ENCODE results near the gene CEP85. TPM values are rescaled to one million over a fixed set of nuclear protein-coding genes. Genes with fewer than 3 reads are reported as not detected.

CEP85 gene
- total and polyA plus RNA-seq, 2 donors, result 9.7 to 18.7 TPM

DNA sequence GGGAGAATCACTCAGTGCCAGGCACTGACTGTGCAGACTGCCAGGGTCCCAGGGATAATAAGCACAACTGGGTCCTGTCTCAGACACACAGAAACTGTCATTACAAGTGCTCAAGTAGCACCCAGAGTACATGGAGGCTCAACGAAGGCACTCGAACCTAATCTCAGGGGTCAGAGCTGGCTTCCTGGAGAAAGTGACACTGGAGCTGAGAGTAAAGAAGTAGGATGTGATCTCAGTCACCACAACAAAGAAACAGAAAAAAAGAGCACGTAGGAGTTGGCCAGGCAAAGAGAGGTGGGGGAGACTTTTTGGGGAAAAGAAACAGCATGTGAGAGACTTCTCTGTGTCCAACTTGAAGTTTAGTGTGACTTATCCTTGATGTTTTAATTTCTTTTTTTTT is 42.3 kb upstream of the CEP85 start:
- WGBS, result 7% methylated on average over 3 of the region's 3 CpGs
- DNase-seq (ENCODE audit: low read depth in 6 of 9, low spot score in 9 of 9), result peak in 1 of 9 donors; percentile 29
- Histone ChIP-seq H3K27ac (ENCODE audit: low read depth in 1 of 2, low read length in 1 of 2) (no peak overlapping the region), H3K9me3 (ENCODE audit: control insufficient read depth in 2 of 2, insufficient read depth in 1 of 2, low read length in 1 of 2) (no peaks in the 10 kb centered on the region), H3K4me1 (ENCODE audit: control insufficient read depth in 2 of 2, insufficient read depth in 2 of 2, low read length in 2 of 2) (peaks cover 0 to 6% of the 10 kb centered on the region in 2 donors), H3K4me3 (ENCODE audit: low read length in 2 of 2) (no peak overlapping the region), H3K36me3 (ENCODE audit: control insufficient read depth in 2 of 2, insufficient read depth in 2 of 2, low read length in 1 of 2) (no peaks in the 10 kb centered on the region), H3K27me3 (ENCODE audit: control insufficient read depth in 2 of 2, insufficient read depth in 1 of 2, low read length in 1 of 2) (no peaks in the 10 kb centered on the region)

DNA sequence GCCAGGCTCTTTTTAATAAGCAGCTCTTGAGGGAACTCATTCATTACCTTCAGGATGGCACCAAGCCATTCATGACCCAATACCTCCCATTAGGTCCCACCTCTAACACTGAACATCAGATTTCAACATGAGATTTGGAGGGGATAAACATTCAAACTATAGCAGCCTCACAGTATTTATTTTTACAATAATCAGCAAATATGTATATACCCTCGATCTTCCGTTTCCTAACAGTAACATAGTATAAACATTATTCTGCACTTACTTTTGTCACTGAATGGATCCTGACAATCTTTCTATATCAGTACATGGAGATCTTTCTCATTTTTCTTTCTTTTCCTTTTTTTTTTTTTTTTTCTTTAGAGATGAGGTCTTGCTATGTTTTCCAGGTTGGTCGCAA is 38.2 kb upstream of the CEP85 start:
- Histone ChIP-seq H3K4me1 (ENCODE audit: control insufficient read depth in 2 of 2, insufficient read depth in 2 of 2, low read length in 2 of 2) (peaks cover under 1 to 10% of the 10 kb centered on the region in 2 donors), H3K27ac (ENCODE audit: low read depth in 1 of 2, low read length in 1 of 2) (no peak overlapping the region), H3K27me3 (ENCODE audit: control insufficient read depth in 2 of 2, insufficient read depth in 1 of 2, low read length in 1 of 2) (no peaks in the 10 kb centered on the region), H3K4me3 (ENCODE audit: low read length in 2 of 2) (no peak overlapping the region), H3K9me3 (ENCODE audit: control insufficient read depth in 2 of 2, insufficient read depth in 1 of 2, low read length in 1 of 2) (peaks cover 0 to under 1% of the 10 kb centered on the region in 2 donors), H3K36me3 (ENCODE audit: control insufficient read depth in 2 of 2, insufficient read depth in 2 of 2, low read length in 1 of 2) (no peaks in the 10 kb centered on the region)
- WGBS, result 98% methylated on average over 3 of the region's 3 CpGs
- no peak for DNase-seq (ENCODE audit: low read depth in 6 of 9, low spot score in 9 of 9)

DNA sequence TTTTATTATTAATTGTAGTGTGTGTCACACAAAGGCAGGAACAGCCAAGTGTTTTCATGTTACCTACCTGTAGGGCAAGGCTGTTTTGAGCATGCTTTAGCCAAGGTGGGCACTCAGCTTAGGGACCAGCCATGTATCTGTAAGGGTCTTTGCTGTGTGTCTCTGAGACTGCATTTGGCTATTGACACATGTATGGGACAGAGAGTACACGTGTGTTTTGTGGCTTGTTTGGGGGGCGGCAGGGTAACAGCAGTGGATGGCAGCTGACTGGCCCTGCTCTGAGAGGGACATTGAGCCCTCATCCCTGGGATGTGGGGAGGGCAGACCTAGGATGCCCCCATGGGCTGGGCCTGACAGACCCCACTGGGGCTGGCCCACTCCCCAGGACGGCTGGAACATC is 36.7 kb upstream of the CEP85 start:
- Histone ChIP-seq H3K4me3 (ENCODE audit: low read length in 2 of 2) (no peak overlapping the region), H3K4me1 (ENCODE audit: control insufficient read depth in 2 of 2, insufficient read depth in 2 of 2, low read length in 2 of 2) (peaks cover 13 to 19% of the 10 kb centered on the region in 2 donors), H3K27me3 (ENCODE audit: control insufficient read depth in 2 of 2, insufficient read depth in 1 of 2, low read length in 1 of 2) (no peaks in the 10 kb centered on the region), H3K9me3 (ENCODE audit: control insufficient read depth in 2 of 2, insufficient read depth in 1 of 2, low read length in 1 of 2) (peaks cover 0 to 3% of the 10 kb centered on the region in 2 donors), H3K27ac (ENCODE audit: low read depth in 1 of 2, low read length in 1 of 2) (no peak overlapping the region), H3K36me3 (ENCODE audit: control insufficient read depth in 2 of 2, insufficient read depth in 2 of 2, low read length in 1 of 2) (no peaks in the 10 kb centered on the region)
- WGBS, result 92% methylated on average over 3 of the region's 3 CpGs
- no peak for DNase-seq (ENCODE audit: low read depth in 6 of 9, low spot score in 9 of 9)

DNA sequence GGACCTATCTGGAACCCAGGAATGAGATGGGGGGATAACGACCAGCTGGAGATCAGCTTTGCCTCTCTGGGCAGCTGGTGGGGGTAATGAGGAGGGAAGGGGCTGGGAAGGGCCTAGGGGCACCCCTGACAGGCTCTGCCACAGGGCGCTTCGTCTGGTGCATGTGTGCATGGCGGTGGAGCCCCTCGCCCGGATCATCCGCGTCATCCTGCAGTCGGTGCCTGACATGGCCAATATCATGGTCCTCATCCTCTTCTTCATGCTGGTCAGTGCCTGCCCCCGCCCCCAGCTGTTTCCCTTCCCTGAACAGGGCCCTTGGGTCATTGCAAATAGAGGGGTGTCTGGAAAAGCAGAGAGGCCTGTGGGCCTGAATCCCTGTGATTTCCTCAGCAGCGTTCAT is 36.2 kb upstream of the CEP85 start:
- Histone ChIP-seq H3K36me3 (ENCODE audit: control insufficient read depth in 2 of 2, insufficient read depth in 2 of 2, low read length in 1 of 2) (no peaks in the 10 kb centered on the region), H3K9me3 (ENCODE audit: control insufficient read depth in 2 of 2, insufficient read depth in 1 of 2, low read length in 1 of 2) (peaks cover 0 to 3% of the 10 kb centered on the region in 2 donors), H3K27me3 (ENCODE audit: control insufficient read depth in 2 of 2, insufficient read depth in 1 of 2, low read length in 1 of 2) (peaks cover 0 to 2% of the 10 kb centered on the region in 2 donors), H3K4me1 (ENCODE audit: control insufficient read depth in 2 of 2, insufficient read depth in 2 of 2, low read length in 2 of 2) (peaks cover 13 to 24% of the 10 kb centered on the region in 2 donors), H3K27ac (ENCODE audit: low read depth in 1 of 2, low read length in 1 of 2) (no peak overlapping the region), H3K4me3 (ENCODE audit: low read length in 2 of 2) (no peak overlapping the region)
- no peak for DNase-seq (ENCODE audit: low read depth in 6 of 9, low spot score in 9 of 9)
- WGBS, result 97% methylated on average over 11 of the region's 11 CpGs

DNA sequence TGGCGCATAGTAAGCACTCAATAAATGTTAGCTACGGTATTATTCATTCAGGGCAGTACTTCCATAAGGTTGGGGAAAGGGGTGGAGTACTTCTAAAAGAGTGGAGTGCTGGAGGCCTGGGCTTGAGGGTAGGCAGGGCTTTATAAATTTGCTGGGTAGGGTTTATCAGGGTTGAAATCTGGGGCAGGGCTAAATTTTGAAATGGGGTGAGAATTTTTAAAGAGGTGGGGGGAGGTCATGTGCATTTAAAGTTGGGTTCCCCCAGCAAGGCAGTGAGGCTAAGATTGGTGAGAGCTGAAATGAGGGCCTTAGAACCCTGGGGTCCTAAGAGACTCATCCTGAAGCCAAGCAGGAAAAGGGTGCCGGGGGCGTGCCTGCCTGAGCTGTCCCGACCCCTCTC is 33.6 kb upstream of the CEP85 start:
- H3K36me3 ChIP-seq (ENCODE audit: control insufficient read depth in 2 of 2, insufficient read depth in 2 of 2, low read length in 1 of 2), result no peaks in the 10 kb centered on the region
- peaks cover 0 to 3% of the 10 kb centered on the region in 2 donors for H3K9me3 ChIP-seq (ENCODE audit: control insufficient read depth in 2 of 2, insufficient read depth in 1 of 2, low read length in 1 of 2)
- WGBS, result 98% methylated on average over 5 of the region's 5 CpGs
- peaks cover 0 to 5% of the 10 kb centered on the region in 2 donors for H3K27me3 ChIP-seq (ENCODE audit: control insufficient read depth in 2 of 2, insufficient read depth in 1 of 2, low read length in 1 of 2)
- H3K27ac ChIP-seq (ENCODE audit: low read depth in 1 of 2, low read length in 1 of 2), result peak overlapping the region in 1 of 2 donors; percentile 5
- no peak for DNase-seq (ENCODE audit: low read depth in 6 of 9, low spot score in 9 of 9)
- H3K4me3 ChIP-seq (ENCODE audit: low read length in 2 of 2), result no peak overlapping the region
- peaks cover 13 to 24% of the 10 kb centered on the region in 2 donors for H3K4me1 ChIP-seq (ENCODE audit: control insufficient read depth in 2 of 2, insufficient read depth in 2 of 2, low read length in 2 of 2)

DNA sequence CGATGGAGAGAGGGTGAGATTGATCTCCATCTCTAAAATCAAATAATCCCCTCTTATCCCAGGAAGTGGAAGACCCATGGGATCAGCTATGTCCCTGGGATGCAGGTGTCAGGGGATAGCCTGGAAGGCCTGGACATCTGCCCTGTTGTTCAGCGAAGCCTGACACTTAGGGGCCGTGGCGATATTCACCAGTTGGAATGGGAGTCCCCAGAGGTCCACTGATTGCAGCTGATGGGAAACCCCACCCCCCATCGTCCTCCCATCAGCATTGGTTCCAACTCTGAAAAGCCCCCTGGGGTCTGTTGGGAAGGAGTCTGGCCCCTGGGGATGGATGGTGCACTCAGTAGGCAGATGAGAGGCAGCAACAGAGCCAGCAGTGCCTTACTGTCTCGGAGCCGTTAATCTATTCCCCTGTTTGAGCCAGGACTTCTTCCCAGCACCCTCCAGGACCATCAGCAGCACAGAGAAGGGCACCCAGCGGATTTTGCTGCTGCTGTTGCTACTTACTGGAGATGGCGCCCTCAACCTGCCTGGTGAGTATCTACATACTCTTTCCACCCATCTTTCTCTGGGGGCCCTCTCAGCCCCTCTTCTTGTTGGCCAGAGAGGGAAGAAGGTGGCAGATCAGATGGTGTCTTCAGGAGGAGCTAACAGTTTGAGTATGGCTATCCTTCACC is 30.2 kb upstream of the CEP85 start:
- DNase-seq (ENCODE audit: low read depth in 6 of 9, low spot score in 9 of 9), result no peak
- H3K27ac ChIP-seq (ENCODE audit: low read depth in 1 of 2, low read length in 1 of 2), result no peak overlapping the region
- H3K36me3 ChIP-seq (ENCODE audit: control insufficient read depth in 2 of 2, insufficient read depth in 2 of 2, low read length in 1 of 2), result no peaks in the 10 kb centered on the region
- WGBS, result 95% methylated on average over 9 of the region's 9 CpGs
- peaks cover 0 to 3% of the 10 kb centered on the region in 2 donors for H3K9me3 ChIP-seq (ENCODE audit: control insufficient read depth in 2 of 2, insufficient read depth in 1 of 2, low read length in 1 of 2)
- peaks cover 0 to 5% of the 10 kb centered on the region in 2 donors for H3K27me3 ChIP-seq (ENCODE audit: control insufficient read depth in 2 of 2, insufficient read depth in 1 of 2, low read length in 1 of 2)
- no peak overlapping the region for H3K4me3 ChIP-seq (ENCODE audit: low read length in 2 of 2)
- peaks cover 13 to 24% of the 10 kb centered on the region in 2 donors for H3K4me1 ChIP-seq (ENCODE audit: control insufficient read depth in 2 of 2, insufficient read depth in 2 of 2, low read length in 2 of 2)

DNA sequence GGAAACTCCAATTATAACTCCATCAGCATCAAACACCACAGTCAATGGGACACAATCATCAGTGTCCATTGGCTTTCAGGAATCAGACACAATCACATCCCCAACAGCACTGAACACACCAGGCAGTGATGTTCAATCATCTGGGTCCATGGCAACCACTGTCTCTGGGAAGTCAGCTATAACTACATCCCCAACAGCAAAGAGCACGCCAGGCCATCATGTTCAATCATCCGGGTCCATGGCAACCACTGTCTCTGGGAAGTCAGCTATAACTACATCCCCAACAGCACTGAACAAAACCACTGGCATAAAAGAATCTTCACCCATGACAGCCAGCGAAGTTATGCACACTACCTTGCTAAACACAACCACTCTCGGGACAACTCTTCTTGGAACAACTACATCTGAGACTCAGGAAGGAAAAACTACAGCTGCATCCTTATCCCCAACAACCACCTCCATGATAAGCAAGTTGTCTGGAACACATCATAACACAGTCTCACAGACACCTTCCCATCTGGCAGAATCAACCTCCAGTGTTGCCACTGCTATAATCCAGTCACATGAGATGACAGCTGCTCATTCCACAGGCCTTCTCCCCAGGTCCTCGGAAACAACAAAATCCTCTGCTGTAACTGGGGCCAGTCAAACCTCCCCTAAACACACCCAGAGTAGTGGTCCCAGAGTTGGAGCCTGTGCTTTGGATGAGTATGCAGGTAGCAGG is 23.7 kb upstream of the CEP85 start:
- H3K36me3 ChIP-seq (ENCODE audit: control insufficient read depth in 2 of 2, insufficient read depth in 2 of 2, low read length in 1 of 2), result no peaks in the 10 kb centered on the region
- H3K27ac ChIP-seq (ENCODE audit: low read depth in 1 of 2, low read length in 1 of 2), result no peak overlapping the region
- H3K4me3 ChIP-seq (ENCODE audit: low read length in 2 of 2), result no peak overlapping the region
- 92% methylated on average over 5 of the region's 5 CpGs for WGBS
- H3K4me1 ChIP-seq (ENCODE audit: control insufficient read depth in 2 of 2, insufficient read depth in 2 of 2, low read length in 2 of 2), result no peaks in the 10 kb centered on the region
- H3K9me3 ChIP-seq (ENCODE audit: control insufficient read depth in 2 of 2, insufficient read depth in 1 of 2, low read length in 1 of 2), result no peaks in the 10 kb centered on the region
- H3K27me3 ChIP-seq (ENCODE audit: control insufficient read depth in 2 of 2, insufficient read depth in 1 of 2, low read length in 1 of 2), result no peaks in the 10 kb centered on the region
- DNase-seq (ENCODE audit: low read depth in 6 of 9, low spot score in 9 of 9), result no peak

DNA sequence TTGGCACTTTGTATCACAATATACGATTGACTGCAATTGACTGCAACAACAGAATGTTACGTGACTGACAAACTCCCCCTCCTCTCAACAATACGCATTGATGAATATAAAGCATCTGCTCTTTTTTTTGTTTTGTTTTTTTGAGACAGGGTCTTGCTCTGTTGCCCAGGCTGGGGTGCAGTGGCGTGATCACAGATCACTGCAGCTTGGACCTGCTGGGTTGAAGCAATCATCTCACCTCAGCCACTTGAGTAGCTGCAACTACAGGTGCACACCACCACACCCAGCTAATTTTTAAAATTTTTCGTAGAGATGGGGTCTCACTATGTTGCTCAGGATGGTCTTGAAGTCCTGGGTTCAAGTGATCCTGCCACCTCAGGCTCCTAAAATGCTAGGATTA is 21.3 kb upstream of the CEP85 start:
- 97% methylated on average over 5 of the region's 5 CpGs for WGBS
- Histone ChIP-seq H3K36me3 (ENCODE audit: control insufficient read depth in 2 of 2, insufficient read depth in 2 of 2, low read length in 1 of 2) (no peaks in the 10 kb centered on the region), H3K4me1 (ENCODE audit: control insufficient read depth in 2 of 2, insufficient read depth in 2 of 2, low read length in 2 of 2) (no peaks in the 10 kb centered on the region), H3K9me3 (ENCODE audit: control insufficient read depth in 2 of 2, insufficient read depth in 1 of 2, low read length in 1 of 2) (no peaks in the 10 kb centered on the region), H3K4me3 (ENCODE audit: low read length in 2 of 2) (no peak overlapping the region), H3K27me3 (ENCODE audit: control insufficient read depth in 2 of 2, insufficient read depth in 1 of 2, low read length in 1 of 2) (peaks cover 0 to 3% of the 10 kb centered on the region in 2 donors), H3K27ac (ENCODE audit: low read depth in 1 of 2, low read length in 1 of 2) (no peak overlapping the region)
- no peak for DNase-seq (ENCODE audit: low read depth in 6 of 9, low spot score in 9 of 9)

- no peak overlapping the region for H3K27ac ChIP-seq (ENCODE audit: low read depth in 1 of 2, low read length in 1 of 2)
- H3K9me3 ChIP-seq (ENCODE audit: control insufficient read depth in 2 of 2, insufficient read depth in 1 of 2, low read length in 1 of 2), result no peaks in the 10 kb centered on the region
- DNase-seq (ENCODE audit: low read depth in 6 of 9, low spot score in 9 of 9), result no peak
- 97% methylated on average over 6 of the region's 6 CpGs for WGBS
- H3K27me3 ChIP-seq (ENCODE audit: control insufficient read depth in 2 of 2, insufficient read depth in 1 of 2, low read length in 1 of 2), result peaks cover 0 to 3% of the 10 kb centered on the region in 2 donors
- H3K4me1 ChIP-seq (ENCODE audit: control insufficient read depth in 2 of 2, insufficient read depth in 2 of 2, low read length in 2 of 2), result no peaks in the 10 kb centered on the region
- no peaks in the 10 kb centered on the region for H3K36me3 ChIP-seq (ENCODE audit: control insufficient read depth in 2 of 2, insufficient read depth in 2 of 2, low read length in 1 of 2)
- no peak overlapping the region for H3K4me3 ChIP-seq (ENCODE audit: low read length in 2 of 2)
These were observed 20.6 kb upstream of the CEP85 start for GRCh38 chr1:26213335-26213905.

Measured in thymus (tissue), 11 donors.